ENCODE measurements around the gene TRABD2A. TPM values are rescaled to one million over a fixed set of nuclear protein-coding genes. Genes with fewer than 3 reads are reported as not detected.

Gene TRABD2A
- total and polyA plus RNA-seq, 5 donors, result 0.29 to 1.3 (median 0.62) TPM

DNA sequence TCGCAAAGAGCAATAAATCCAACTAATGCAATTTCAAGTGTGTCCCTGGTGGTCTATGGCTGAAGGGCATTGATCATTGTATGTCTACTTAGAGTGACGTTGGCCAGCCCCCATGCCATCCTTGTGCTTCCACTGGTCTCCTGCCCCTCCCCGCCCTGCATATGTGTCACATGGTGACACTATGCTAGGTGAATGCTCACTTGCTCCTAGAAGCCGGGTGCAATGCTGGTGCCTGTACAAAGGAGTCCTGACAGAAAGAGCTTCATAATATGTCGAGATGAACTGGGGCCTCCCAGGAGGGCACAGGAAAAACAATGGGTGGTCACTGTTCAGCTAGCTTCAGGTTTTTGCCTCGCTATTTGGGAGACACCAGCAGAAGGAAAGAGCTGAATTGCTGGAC, 5.9 kb upstream of the TRABD2A start:
- no peak overlapping the region for H3K27ac ChIP-seq (ENCODE audit: low read length)
- intact Hi-C loops (cut with DNase I), result loop anchor here in 2 of 4 donors (10.0 kb wide), 1 partner anchor 392 kb away; no protein-coding TSS in a partner anchor
- peaks cover 2% of the 10 kb centered on the region for H3K4me1 ChIP-seq (ENCODE audit: control insufficient read depth, insufficient read depth, low read length)
- H3K9me3 ChIP-seq (ENCODE audit: control insufficient read depth, low read length), result no peaks in the 10 kb centered on the region
- no peak for DNase-seq
- H3K4me3 ChIP-seq (ENCODE audit: low read length), result no peak overlapping the region
- WGBS, result 94% methylated on average over 6 of the region's 6 CpGs
- ATAC-seq, result no peak
- no peaks in the 10 kb centered on the region for H3K27me3 ChIP-seq (ENCODE audit: control insufficient read depth, insufficient read depth)

DNA sequence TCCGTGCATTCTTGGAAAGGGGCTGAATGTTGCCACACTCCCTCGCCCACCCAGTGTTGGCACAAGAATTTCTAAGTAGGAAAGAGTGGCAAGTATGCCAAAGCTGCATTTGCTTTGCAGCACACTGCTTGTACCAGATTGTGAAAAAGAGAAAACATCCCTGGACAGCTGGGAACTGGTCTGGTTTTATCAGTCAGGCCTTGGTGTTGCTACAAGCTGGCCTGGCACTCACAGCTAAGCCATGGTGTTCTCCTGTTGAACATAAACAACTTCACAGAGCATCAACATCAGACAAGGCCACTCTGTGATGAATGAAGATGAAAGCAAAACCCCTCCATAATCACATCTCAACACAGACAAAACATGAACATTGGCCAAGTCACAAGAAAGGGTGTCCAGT, 4.2 kb upstream of the TRABD2A start:
- Histone ChIP-seq H3K27ac (ENCODE audit: low read length) (no peak overlapping the region), H3K4me1 (ENCODE audit: control insufficient read depth, insufficient read depth, low read length) (peaks cover 4% of the 10 kb centered on the region), H3K27me3 (ENCODE audit: control insufficient read depth, insufficient read depth) (no peaks in the 10 kb centered on the region), H3K4me3 (ENCODE audit: low read length) (no peak overlapping the region), H3K9me3 (ENCODE audit: control insufficient read depth, low read length) (no peaks in the 10 kb centered on the region)
- intact Hi-C loops (cut with DNase I), result loop anchor here in 2 of 4 donors (10.0 kb wide), 1 partner anchor 390 kb away; no protein-coding TSS in a partner anchor
- no peak for DNase-seq
- WGBS, result 98% methylated on average over 2 of the region's 2 CpGs
- ATAC-seq, result no peak

DNA sequence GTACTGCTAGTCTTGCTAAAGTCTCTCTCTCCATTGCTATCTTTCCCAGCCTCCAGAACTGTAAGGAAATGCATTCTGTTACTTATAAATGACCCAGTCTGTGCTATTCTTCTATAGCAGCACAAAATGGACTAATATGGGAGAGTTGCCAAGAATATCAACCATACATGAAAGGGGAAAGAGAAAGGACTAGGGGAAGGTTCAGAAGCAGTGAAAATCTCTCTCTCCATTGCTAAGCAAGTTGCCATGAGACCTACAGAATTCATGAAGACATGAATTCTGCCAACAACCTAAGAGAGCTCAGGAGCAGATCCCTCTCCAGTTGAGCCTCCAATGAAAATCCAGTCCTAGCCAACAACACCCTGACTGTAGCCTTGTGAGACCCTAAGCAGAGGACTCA, 3.6 kb upstream of the TRABD2A start:
- intact Hi-C loops (cut with DNase I), result loop anchor here (5.0 to 10.0 kb wide), 2 partner anchors 387 to 390 kb away; no protein-coding TSS in a partner anchor
- no peak for DNase-seq
- H3K27ac ChIP-seq (ENCODE audit: low read length), result no peak overlapping the region
- ATAC-seq, result no peak
- H3K4me3 ChIP-seq (ENCODE audit: low read length), result no peak overlapping the region
- no peaks in the 10 kb centered on the region for H3K9me3 ChIP-seq (ENCODE audit: control insufficient read depth, low read length)
- H3K4me1 ChIP-seq (ENCODE audit: control insufficient read depth, insufficient read depth, low read length), result peaks cover 7% of the 10 kb centered on the region
- H3K27me3 ChIP-seq (ENCODE audit: control insufficient read depth, insufficient read depth), result no peaks in the 10 kb centered on the region

DNA sequence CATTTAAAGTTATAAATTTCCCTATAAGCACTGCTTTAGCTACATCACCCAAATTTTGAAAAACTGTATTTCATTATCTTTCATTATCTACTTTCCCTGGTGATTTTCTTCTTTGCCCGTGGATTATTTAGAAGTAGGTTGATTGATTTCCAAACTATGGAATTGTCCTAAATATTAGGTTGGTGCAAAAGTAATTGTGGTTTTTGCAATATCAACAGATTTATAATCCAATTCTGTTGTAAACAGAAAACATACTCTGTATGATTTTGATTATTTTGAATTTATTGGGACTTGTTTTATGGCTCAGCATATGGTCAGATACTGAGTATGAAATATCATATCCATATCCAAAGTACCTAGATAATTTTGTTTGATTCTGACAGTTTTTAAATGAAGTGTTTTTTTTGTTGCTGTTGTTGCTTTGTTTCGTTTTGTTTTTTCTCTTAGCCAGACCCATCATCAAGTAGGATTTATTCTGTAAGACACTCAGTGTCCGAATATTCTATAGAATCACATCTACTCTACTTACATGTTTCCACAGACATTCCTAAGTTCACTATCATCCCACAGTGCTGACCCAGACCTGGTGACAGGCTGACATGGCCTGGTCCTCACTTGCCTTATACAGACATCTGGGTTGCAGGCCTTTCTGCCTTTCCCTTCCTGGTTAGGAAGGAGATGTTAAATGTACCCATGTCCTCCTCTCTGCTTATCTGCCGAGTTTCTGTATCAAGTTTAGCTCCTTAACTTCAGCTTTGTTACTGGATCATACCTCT, 2.1 kb upstream of the TRABD2A start:
- no peaks in the 10 kb centered on the region for H3K27me3 ChIP-seq (ENCODE audit: control insufficient read depth, insufficient read depth)

DNA sequence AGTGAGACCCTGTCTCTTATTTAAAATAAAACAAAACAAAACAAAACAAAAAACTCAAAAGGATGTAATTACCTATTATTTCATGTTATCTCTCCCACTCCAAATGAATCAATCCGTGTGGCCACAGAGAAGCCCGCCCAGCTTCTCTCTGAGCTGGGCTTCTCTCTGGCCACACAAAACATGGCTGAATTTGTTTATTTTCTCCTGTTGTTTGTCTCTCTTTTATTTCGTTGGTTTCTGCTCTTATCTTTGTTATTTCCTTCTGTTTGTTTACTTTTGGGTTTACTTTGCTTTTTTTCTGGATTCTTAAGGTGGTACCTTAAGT, 1.5 kb upstream of the TRABD2A start:
- Histone ChIP-seq H3K4me3 (ENCODE audit: low read length) (no peak overlapping the region), H3K4me1 (ENCODE audit: control insufficient read depth, insufficient read depth, low read length) (peaks cover 5% of the 10 kb centered on the region), H3K9me3 (ENCODE audit: control insufficient read depth, low read length) (no peaks in the 10 kb centered on the region), H3K27ac (ENCODE audit: low read length) (no peak overlapping the region), H3K27me3 (ENCODE audit: control insufficient read depth, insufficient read depth) (no peaks in the 10 kb centered on the region)
- DNase-seq, result no peak
- WGBS, result 52% methylated on average over 3 of the region's 3 CpGs
- intact Hi-C loops (cut with DNase I), result loop anchor here (5.0 to 10.0 kb wide), 2 partner anchors 385 to 388 kb away; no protein-coding TSS in a partner anchor
- no peak for ATAC-seq

More for the DNA sequence above, 2.1 kb upstream of the TRABD2A start:
- no peak overlapping the region for H3K4me3 ChIP-seq (ENCODE audit: low read length)
- no peaks in the 10 kb centered on the region for H3K9me3 ChIP-seq (ENCODE audit: control insufficient read depth, low read length)
- H3K27ac ChIP-seq (ENCODE audit: low read length), result no peak overlapping the region
- ATAC-seq (no peak), DNase-seq (no peak)
- 89% methylated on average over 4 of the region's 4 CpGs for WGBS
- intact Hi-C loops (cut with DNase I), result loop anchor here (5.0 to 10.0 kb wide), 2 partner anchors 386 to 388 kb away; no protein-coding TSS in a partner anchor
- H3K4me1 ChIP-seq (ENCODE audit: control insufficient read depth, insufficient read depth, low read length), result peaks cover 5% of the 10 kb centered on the region

DNA sequence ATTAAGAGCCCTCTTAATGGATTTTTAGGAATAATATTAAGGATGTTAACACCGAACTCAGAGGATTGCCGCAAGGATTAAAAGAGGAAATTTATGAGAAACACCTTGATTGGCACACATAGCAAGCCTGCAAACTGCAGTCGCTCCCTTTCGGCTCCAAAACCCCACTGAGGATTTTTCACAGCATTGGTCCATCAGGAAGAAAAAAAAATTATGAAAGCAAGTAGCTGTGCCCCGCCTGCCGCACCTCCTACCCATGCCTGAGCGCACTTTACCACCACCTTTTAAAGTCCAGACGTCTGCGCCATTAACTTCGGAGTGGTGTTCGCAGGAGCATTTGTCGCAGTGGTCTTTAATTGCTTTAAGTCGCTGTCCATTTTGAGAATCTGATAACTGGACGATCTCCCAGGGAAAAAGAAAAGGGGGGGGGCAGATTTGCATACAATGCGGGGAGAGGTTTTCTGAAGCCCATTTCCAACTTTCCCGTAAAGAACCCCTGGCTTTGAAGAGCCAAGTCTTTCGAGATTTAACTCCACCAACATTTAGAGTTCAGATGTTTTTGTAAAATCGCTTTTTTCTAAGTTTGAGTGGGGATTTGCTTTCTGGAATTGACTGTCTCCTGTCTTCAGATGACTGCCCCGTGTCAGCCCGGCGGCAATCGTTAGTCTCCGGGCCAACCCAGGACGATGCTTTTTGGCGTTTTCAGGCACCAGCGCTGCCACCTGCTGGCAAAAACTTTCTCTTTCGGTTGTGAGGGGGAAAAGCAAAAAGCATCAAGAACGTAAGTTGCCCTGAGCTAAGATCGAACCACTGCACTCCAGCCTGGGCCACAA, 913 bp upstream of the TRABD2A start:
- ATAC-seq (peak; percentile 78 to 87), DNase-seq (peak; percentile 79 to 90 (median 83))
- Histone ChIP-seq H3K9me3 (ENCODE audit: control insufficient read depth, low read length) (no peaks in the 10 kb centered on the region), H3K4me1 (ENCODE audit: control insufficient read depth, insufficient read depth, low read length) (peaks cover 5% of the 10 kb centered on the region), H3K4me3 (ENCODE audit: low read length) (peak overlapping the region; percentile 54), H3K27ac (ENCODE audit: low read length) (no peak overlapping the region), H3K27me3 (ENCODE audit: control insufficient read depth, insufficient read depth) (no peaks in the 10 kb centered on the region)
- intact Hi-C loops (cut with DNase I), result loop anchor here (5.0 to 10.0 kb wide), 2 partner anchors 384 to 387 kb away; no protein-coding TSS in a partner anchor
- 2% methylated on average over 29 of the region's 29 CpGs for WGBS

DNA sequence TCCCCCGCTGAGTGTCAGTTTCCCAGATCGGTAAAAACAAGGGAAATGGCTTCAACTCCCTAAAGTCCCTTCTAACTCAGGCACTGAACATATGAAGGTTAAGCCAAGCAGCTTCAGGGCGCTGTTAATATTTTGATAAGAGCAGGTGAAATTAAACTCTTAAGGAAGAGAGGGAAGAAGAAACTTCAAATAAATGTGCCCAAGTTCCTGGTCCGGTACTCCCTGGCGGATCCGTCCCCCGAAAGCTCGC, 564 bp downstream of the TRABD2A start:
- intact Hi-C loops (cut with DNase I), result loop anchor here (5.0 to 10.0 kb wide), 2 partner anchors 383 to 386 kb away; no protein-coding TSS in a partner anchor
- WGBS, result 1% methylated on average over 8 of the region's 8 CpGs
- ATAC-seq, result no peak
- Histone ChIP-seq H3K27ac (ENCODE audit: low read length) (no peak overlapping the region), H3K27me3 (ENCODE audit: control insufficient read depth, insufficient read depth) (no peaks in the 10 kb centered on the region), H3K9me3 (ENCODE audit: control insufficient read depth, low read length) (no peaks in the 10 kb centered on the region), H3K4me3 (ENCODE audit: low read length) (peak overlapping the region; percentile 54), H3K4me1 (ENCODE audit: control insufficient read depth, insufficient read depth, low read length) (peaks cover 5% of the 10 kb centered on the region)
- DNase-seq, result no peak

DNA sequence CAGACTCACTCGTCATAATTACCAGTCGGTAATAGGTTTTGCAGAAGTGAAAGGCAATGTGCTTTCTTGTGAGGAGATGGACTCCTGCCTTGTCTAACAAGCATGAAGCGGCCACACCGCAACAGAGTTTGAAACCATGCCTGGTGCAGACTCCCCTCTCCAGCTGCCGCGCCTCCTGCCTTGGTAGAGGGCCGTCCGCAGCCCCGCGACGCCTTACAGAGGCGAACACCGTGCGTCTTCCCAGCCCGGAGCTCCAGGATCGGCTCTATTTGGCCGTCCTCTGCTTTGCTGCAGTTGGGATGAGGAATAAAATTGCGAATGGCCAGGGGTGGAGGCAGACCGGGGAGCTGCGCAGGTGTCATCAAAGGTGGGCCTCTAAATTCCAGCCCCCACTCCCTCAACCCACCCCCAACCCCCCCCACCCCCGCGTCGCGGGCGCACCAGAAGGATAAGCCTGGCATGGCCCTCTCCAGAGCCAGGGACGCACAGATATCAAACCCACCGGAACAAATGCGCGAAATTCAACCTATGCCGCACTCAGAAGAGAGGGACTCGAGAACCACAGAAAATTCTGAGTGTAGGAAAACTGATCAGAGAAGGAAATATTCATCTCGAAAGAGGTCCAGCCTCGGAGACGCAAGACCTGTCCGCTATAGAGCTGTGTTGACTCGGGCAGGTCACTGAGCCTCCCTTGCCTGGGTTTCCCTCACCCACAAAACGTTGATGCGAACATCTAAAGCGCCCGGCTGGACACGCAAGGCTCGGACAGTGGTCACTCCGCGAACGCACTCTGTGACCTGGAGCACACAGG, 1.1 kb downstream of the TRABD2A start:
- H3K27ac ChIP-seq (ENCODE audit: low read length), result no peak overlapping the region
- DNase-seq (no peak), ATAC-seq (peak in 1 of 2 donors; percentile 18)
- 8% methylated on average over 45 of the region's 45 CpGs for WGBS
- H3K9me3 ChIP-seq (ENCODE audit: control insufficient read depth, low read length), result no peaks in the 10 kb centered on the region
- intact Hi-C loops (cut with DNase I), result loop anchor here (5.0 to 10.0 kb wide), 2 partner anchors 382 to 385 kb away; no protein-coding TSS in a partner anchor
- H3K27me3 ChIP-seq (ENCODE audit: control insufficient read depth, insufficient read depth), result no peaks in the 10 kb centered on the region
- H3K4me3 ChIP-seq (ENCODE audit: low read length), result peak overlapping the region; percentile 54
- H3K4me1 ChIP-seq (ENCODE audit: control insufficient read depth, insufficient read depth, low read length), result peaks cover 5% of the 10 kb centered on the region

DNA sequence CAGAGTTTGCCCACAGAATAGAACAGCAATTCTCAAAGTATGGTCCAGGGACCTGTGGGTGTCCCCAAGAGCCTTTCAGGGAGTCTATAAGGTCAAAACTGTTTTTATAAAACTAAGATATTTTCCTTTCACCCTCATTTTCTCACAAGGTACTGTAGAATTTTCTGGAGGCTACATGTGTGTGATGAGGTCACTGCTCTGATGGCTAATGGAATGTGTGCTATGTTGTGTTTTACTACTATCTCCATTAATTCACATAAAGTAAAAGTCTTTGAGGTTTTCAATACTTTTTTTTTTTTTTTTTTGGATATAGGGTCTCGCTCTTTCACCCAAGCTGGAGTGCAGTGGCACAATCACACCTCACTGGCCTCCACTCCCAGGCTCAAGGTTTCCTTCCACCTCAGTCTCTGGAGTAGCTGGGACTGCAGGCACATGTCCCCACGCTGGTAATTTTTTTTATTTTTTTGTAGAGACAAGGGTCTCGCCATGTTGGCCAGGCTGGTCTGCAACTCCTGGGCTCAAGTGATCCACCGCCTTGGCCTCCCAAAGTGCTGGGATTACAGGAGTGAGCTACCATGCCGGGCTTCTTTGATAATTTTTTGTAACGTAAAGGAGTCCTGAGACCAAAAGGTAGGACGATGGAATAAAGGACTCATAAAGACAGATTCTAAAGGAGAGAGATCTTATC, 1.8 kb downstream of the TRABD2A start:
- no peaks in the 10 kb centered on the region for H3K9me3 ChIP-seq (ENCODE audit: control insufficient read depth, low read length)
- intact Hi-C loops (cut with DNase I), result no loop called here
- H3K4me3 ChIP-seq (ENCODE audit: low read length), result no peak overlapping the region
- no peaks in the 10 kb centered on the region for H3K27me3 ChIP-seq (ENCODE audit: control insufficient read depth, insufficient read depth)
- no peak overlapping the region for H3K27ac ChIP-seq (ENCODE audit: low read length)
- no peak for DNase-seq
- 74% methylated on average over 7 of the region's 7 CpGs for WGBS
- no peak for ATAC-seq
- H3K4me1 ChIP-seq (ENCODE audit: control insufficient read depth, insufficient read depth, low read length), result peaks cover 5% of the 10 kb centered on the region

DNA sequence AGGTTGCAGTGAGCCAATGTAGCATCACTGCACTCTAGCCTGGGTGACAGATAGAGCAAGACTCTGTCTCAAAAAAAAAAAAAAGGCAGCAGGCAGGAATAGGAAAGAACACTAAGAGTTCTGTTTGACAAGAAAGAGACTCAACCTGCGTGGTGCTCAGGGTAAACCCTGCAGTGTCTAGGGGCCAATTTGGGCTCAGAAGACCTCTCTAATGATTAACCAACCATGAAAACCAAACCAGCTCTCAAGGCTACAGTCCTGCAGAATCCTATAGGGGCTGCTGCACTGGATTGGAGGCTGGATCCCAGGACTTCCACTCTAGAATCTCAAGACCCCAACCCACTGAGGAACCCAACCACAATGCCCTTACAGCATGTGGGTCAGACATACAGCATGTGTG, 2.4 kb downstream of the TRABD2A start:
- H3K4me3 ChIP-seq (ENCODE audit: low read length), result no peak overlapping the region
- H3K27ac ChIP-seq (ENCODE audit: low read length), result no peak overlapping the region
- H3K9me3 ChIP-seq (ENCODE audit: control insufficient read depth, low read length), result no peaks in the 10 kb centered on the region
- H3K4me1 ChIP-seq (ENCODE audit: control insufficient read depth, insufficient read depth, low read length), result peaks cover 5% of the 10 kb centered on the region
- intact Hi-C loops (cut with DNase I), result no loop called here
- DNase-seq (no peak), ATAC-seq (no peak)
- 90% methylated on average over 1 of the region's 1 CpG for WGBS
- H3K27me3 ChIP-seq (ENCODE audit: control insufficient read depth, insufficient read depth), result no peaks in the 10 kb centered on the region
